ENCODE results near the gene GSX1.

Gene GSX1

GRCh38 chr13:27835799-27836198 lies 43.5 kb downstream of the GSX1 start:
- DNase-seq = no peak

- no peak for DNase-seq
These were observed 47.7 kb downstream of the GSX1 start for GRCh38 chr13:27839809-27840467.

- DNase-seq = no peak
These were observed 50.3 kb downstream of the GSX1 start for GRCh38 chr13:27842571-27842970.

All from activated CD4-positive, CD25-positive, alpha-beta regulatory T cell (primary cell).